SK-N-SH (cell line): Measurements from ENCODE around the gene ZNF768. TPM values are rescaled to one million over a fixed set of nuclear protein-coding genes. Genes with fewer than 3 reads are reported as not detected.

ENCODE experiments used
- CTCF ChIA-PET: fragments of 300-600, 350-600 bp; formaldehyde crosslinking; extraction: SDS; loops from one replicate; lab custom pipeline; 2021; lab: Yijun Ruan, JAX
- POLR2A ChIA-PET: fragments of 350-600 bp; sonication (Branson Sonifier 250); formaldehyde crosslinking; extraction: SDS; loops from one replicate; lab custom pipeline; 2020; ENCODE audit warnings: antibody characterized with exemption, inconsistent platforms; lab: Yijun Ruan, JAX
- DNase-seq: peaks from one replicate; pipeline ENCODE4 v3.0.0; 2012
- H2AFZ ChIP-seq: fragments of 200-600 bp; sonication (generic); 2 replicates; pipeline ENCODE4 v1.8.1; 2016; ENCODE audit warnings: antibody characterized with exemption, mild to moderate bottlenecking, low read depth
- H3F3A ChIP-seq: fragments of 200-600 bp; sonication (generic); replicated peaks from 2 replicates; pipeline ENCODE3; 2016; ENCODE audit warnings: antibody characterized with exemption, mild to moderate bottlenecking; ENCODE audit not compliant: insufficient read depth
- H3K27ac ChIP-seq, 2 experiments: fragments of 200-500 bp in 1 of 2; fragments of 200-600 bp in 1 of 2; sonication (Bioruptor generic) in 1 of 2; sonication (generic), shearing (Covaris generic) in 1 of 2; 2 replicates each; pipeline versions ENCODE4 v1.5.1 to v1.6.1; 2014 to 2016; ENCODE audit warnings: low read depth in 2 of 2, inconsistent platforms in 1 of 2, low read length in 1 of 2, mild to moderate bottlenecking in 1 of 2, mixed read lengths in 1 of 2
- H3K27me3 ChIP-seq: fragments of 200-600 bp; sonication (generic), shearing (Covaris generic); 2 replicates; pipeline ENCODE4 v1.6.1; 2016; ENCODE audit warnings: mixed run types; ENCODE audit not compliant: insufficient read depth
- H3K36me3 ChIP-seq, 2 experiments: fragments of 200-500 bp in 1 of 2; fragments of 200-600 bp in 1 of 2; sonication (Bioruptor generic) in 1 of 2; sonication (generic) in 1 of 2; replicated peaks in 1 of 2; 2 replicates each; pipeline versions ENCODE3 to v1.5.1; 2014 to 2016; ENCODE audit warnings: low read length in 1 of 2, mild to moderate bottlenecking in 1 of 2; ENCODE audit not compliant: insufficient read depth in 2 of 2, control insufficient read depth in 1 of 2
- H3K4me1 ChIP-seq, 2 experiments: fragments of 200-500 bp in 1 of 2; fragments of 200-600 bp in 1 of 2; sonication (Bioruptor generic) in 1 of 2; sonication (generic), shearing (Covaris generic) in 1 of 2; 2 replicates each; pipeline versions ENCODE4 v1.5.1 to v1.6.1; 2014 to 2016; ENCODE audit warnings: low read depth in 1 of 2, low read length in 1 of 2, mixed run types in 1 of 2; ENCODE audit not compliant: insufficient read depth in 2 of 2, control insufficient read depth in 1 of 2
- H3K4me2 ChIP-seq: fragments of 200-600 bp; sonication (generic), shearing (Covaris generic); 2 replicates; pipeline ENCODE4 v1.6.1; 2017; ENCODE audit warnings: mixed run types
- H3K4me3 ChIP-seq, 2 experiments: fragments of 200-500 bp in 1 of 2; fragments of 200-600 bp in 1 of 2; sonication (Bioruptor generic) in 1 of 2; sonication (generic), shearing (Covaris generic) in 1 of 2; 2 replicates each; pipeline versions ENCODE4 v1.5.1 to v1.8.1; 2014 to 2016; ENCODE audit warnings: low read depth in 2 of 2, inconsistent platforms in 1 of 2, low read length in 1 of 2, mild to moderate bottlenecking in 1 of 2, mixed read lengths in 1 of 2, moderate library complexity in 1 of 2
- H3K79me2 ChIP-seq: fragments of 200-600 bp; sonication (generic); 2 replicates; pipeline ENCODE4 v1.8.1; 2017; ENCODE audit warnings: mild to moderate bottlenecking; ENCODE audit not compliant: insufficient read depth
- H3K9ac ChIP-seq: fragments of 200-600 bp; sonication (generic); 2 replicates; pipeline ENCODE4 v1.6.1; 2017; ENCODE audit warnings: mixed run types
- H3K9me2 ChIP-seq: fragments of 200-600 bp; sonication (generic); 2 replicates; pipeline ENCODE4 v1.6.1; 2017; ENCODE audit warnings: mixed run types
- H3K9me3 ChIP-seq: fragments of 200-600 bp; sonication (generic); 2 replicates; pipeline ENCODE4 v1.6.1; 2017; ENCODE audit warnings: mixed run types, mild to moderate bottlenecking, moderate library complexity
- H4K20me1 ChIP-seq: fragments of 200-600 bp; sonication (generic); 2 replicates; pipeline ENCODE4 v1.6.1; 2017; ENCODE audit warnings: mild to moderate bottlenecking, mixed run types; ENCODE audit not compliant: insufficient read depth
- CTCF ChIP-seq: fragments of 200-600 bp; sonication (generic); IDR thresholded peaks from 2 replicates; pipeline ENCODE4 v1.6.1; 2017; ENCODE audit warnings: antibody characterized with exemption, mild to moderate bottlenecking, moderate library complexity
- FOSL2 ChIP-seq: IDR thresholded peaks from 2 replicates; pipeline ENCODE4 v1.4.0; 2012; ENCODE audit warnings: low read depth, mild to moderate bottlenecking, moderate library complexity, borderline replicate concordance
- FOXM1 ChIP-seq: IDR thresholded peaks from 2 replicates; pipeline ENCODE4 v1.4.0; 2012; ENCODE audit warnings: low read depth, mild to moderate bottlenecking
- JUND ChIP-seq: IDR thresholded peaks from 2 replicates; pipeline ENCODE4 v1.4.0; 2012
- MAX ChIP-seq: IDR thresholded peaks from 2 replicates; pipeline ENCODE4 v1.4.0; 2012; ENCODE audit warnings: low read depth
- NFIC ChIP-seq: IDR thresholded peaks from 2 replicates; pipeline ENCODE4 v1.4.0; 2012; ENCODE audit warnings: borderline replicate concordance
- RAD21 ChIP-seq: IDR thresholded peaks from 2 replicates; pipeline ENCODE4 v1.6.1; 2012; ENCODE audit warnings: mild to moderate bottlenecking, low read length
- REST ChIP-seq: IDR thresholded peaks from 2 replicates; pipeline ENCODE4 v1.6.1; 2012; ENCODE audit warnings: mild to moderate bottlenecking, low read depth, low read length, moderate library complexity
- RFX5 ChIP-seq: IDR thresholded peaks from 2 replicates; pipeline ENCODE4 v1.6.1; 2012; ENCODE audit warnings: mild to moderate bottlenecking, improper control_type of control experiment, low read length
- SMC3 ChIP-seq: IDR thresholded peaks from 2 replicates; pipeline ENCODE4 v1.6.1; 2012; ENCODE audit warnings: low read depth, low read length, improper control_type of control experiment
- ZBTB33 ChIP-seq: IDR thresholded peaks from 2 replicates; pipeline ENCODE4 v1.4.0; 2012; ENCODE audit warnings: low read depth, borderline replicate concordance
- WGBS: methylation state at CpG from one replicate; pipeline ENCODE4 v1.1.6; 2017; ENCODE audit warnings: low lambda C conversion rate; 5-methylcytosine and 5-hydroxymethylcytosine counted together
- polyA plus RNA-seq, 3 experiments: library from polyadenylated mRNA; depleted of rRNA; stranded (reverse); fragments of >200 nt; gene quantifications; 2 replicates each; pipeline ENCODE4 v1.2.3, GENCODE V29; 2012

Gene ZNF768
- polyA plus RNA-seq, 1 of the 3 experiments (the other 2 are of a cell fraction): 26.0 TPM

GRCh38 chr16:30491744-30492308, 34.5 kb downstream of the ZNF768 start:
- Histone ChIP-seq H4K20me1 (no peaks in the 10 kb centered on the region), H3K27me3 (no peaks in the 10 kb centered on the region), H3K9ac (no peak overlapping the region), H3K4me3 (no peak overlapping the region), H3K9me3 (no peaks in the 10 kb centered on the region), H3F3A (peaks cover 2% of the 10 kb centered on the region), H2AFZ (no peak overlapping the region), H3K27ac (no peak overlapping the region), H3K4me1 (no peaks in the 10 kb centered on the region), H3K36me3 (no peaks in the 10 kb centered on the region), H3K79me2 (no peaks in the 10 kb centered on the region), H3K9me2 (no peaks in the 10 kb centered on the region), H3K4me2 (0 out of 2 replicates have a peak overlapping the region, but pooled peaks have one; percentile 18)
- TF ChIP-seq RFX5: no peak
- peak; percentile 70; the same call in 1 of the 2 replicates for TF ChIP-seq REST
- TF ChIP-seq SMC3: no peak
- no peak for TF ChIP-seq CTCF
- no peak for TF ChIP-seq ZBTB33
- peak; percentile 24; the same call in 1 of the 2 replicates for TF ChIP-seq RAD21
- peak; percentile 75 for TF ChIP-seq NFIC
- TF ChIP-seq MAX: no peak
- TF ChIP-seq FOXM1: no peak
- TF ChIP-seq FOSL2: peak; percentile 65; the same call in 1 of the 2 replicates
- peak; percentile 32 for TF ChIP-seq JUND
- 62% methylated on average over 6 of the region's 6 CpGs for WGBS
- CTCF ChIA-PET: no interaction called here
- POLR2A ChIA-PET: no interaction called here
- DNase-seq: no peak
